ENCODE data around the gene CNTN1.

CNTN1 gene

GRCh38 chr12:40853221-40853620, 161.0 kb downstream of the CNTN1 start:
- no peak for DNase-seq (ENCODE audit: low spot score)

- DNase-seq (ENCODE audit: low spot score): no peak
Observed at GRCh38 chr12:40854604-40855003, 162.4 kb downstream of the CNTN1 start.

GRCh38 chr12:40864891-40865290, 172.7 kb downstream of the CNTN1 start:
- no peak for DNase-seq (ENCODE audit: low spot score)

DNA sequence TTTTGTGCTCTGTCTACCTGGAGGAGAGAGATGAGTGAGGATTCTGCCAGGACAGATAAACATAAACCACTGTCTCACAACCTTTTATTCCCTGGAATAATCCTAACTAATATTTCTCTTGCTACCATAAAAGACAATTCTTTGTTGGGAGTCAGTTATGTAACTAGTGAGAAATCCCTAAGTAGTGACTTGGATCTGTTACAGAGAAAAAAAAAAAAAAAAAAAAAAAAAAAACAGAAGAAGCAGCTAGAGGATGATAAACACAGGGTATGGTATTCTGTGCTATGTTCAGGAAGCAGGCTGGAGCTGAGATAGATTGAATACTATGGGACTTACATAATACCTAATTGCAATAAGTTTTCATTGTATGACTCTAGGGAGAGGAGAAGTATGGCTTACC, 178.7 kb downstream of the CNTN1 start:
- no peak for DNase-seq (ENCODE audit: low spot score)

GRCh38 chr12:40874868-40875267, 182.6 kb downstream of the CNTN1 start:
- DNase-seq (ENCODE audit: low spot score): no peak

DNA sequence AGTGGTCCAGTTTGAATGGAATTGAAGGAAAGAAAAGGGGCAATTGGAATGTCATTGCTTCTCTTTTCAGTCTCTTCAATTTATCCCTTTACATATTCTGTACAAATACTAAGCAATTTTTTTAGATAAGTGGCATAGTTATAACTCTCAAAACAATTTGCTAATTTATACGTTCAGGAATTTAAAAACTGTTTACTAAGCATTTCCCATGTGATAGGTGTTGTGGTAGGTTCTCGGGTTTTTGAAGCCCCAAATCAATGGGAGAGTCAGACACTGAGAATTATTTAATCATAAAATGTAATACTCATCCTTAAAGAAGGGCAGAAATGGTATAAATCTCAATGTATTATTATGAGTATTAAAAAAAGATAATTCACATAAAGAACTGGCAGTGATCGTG, 197.1 kb downstream of the CNTN1 start:
- no peak for DNase-seq (ENCODE audit: low spot score)

DNA sequence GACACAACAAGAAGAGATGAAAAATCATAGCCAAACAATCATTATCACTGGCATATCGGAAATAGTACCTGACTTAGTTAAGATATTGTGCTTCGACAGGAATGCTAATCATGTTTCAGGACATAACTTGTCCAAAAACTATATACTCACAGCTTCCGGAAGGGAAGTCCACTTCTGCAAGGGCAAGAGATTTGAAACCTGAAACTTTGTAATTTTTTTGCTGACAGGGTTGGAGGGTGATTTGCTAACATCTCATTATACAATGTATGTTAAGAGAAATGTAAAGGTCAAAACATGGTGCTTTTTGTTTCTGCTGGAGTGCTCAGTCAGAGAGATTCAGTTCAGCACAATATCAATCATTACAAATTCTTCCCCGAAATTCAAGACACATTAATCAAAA, 200.3 kb downstream of the CNTN1 start:
- DNase-seq (ENCODE audit: low spot score): no peak

GRCh38 chr12:40898505-40898904, 206.3 kb downstream of the CNTN1 start:
- no peak for DNase-seq (ENCODE audit: low spot score)

- no peak for DNase-seq (ENCODE audit: low spot score)
Observed at GRCh38 chr12:40903040-40903439, 210.8 kb downstream of the CNTN1 start.

DNA sequence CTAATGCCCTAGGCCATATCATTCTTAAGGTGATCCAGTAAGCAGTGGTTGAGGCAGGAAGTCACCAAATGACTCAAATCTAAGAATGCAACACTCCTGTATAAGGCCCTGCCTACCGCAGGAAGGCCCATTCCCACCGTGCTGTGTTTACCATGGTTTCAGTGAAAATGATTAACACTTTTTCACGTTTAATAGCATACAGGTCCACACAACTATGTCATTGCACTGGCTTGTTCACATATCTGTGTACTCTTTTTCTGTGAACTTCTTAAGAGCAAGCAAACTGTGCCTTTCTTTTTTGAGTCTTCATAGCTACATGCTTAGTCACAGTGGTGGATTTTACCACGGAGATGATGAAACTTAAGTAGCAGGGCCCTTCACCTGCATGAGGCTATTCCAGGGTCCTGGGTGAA, 214.9 kb downstream of the CNTN1 start:
- DNase-seq (ENCODE audit: low spot score): no peak

DNA sequence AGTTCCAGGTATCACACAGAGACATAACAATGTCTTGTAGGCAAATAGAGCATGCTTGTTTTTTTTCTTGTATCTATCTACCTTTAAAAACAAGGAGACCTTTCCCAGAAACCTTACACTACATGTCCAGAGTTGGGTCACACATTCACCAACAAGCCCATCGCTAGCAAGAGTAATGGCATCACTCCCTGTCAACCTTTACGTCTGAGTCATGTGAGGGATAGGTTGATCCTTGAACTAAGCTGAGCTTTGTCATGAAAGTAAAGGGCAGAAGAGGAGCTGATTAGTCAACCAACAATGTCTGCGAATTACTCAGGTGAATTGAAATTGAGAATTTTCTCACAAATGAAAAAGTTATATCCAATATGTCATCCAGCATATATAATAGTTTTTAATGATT, 219.4 kb downstream of the CNTN1 start:
- DNase-seq (ENCODE audit: low spot score): no peak

GRCh38 chr12:40915172-40915571, 222.9 kb downstream of the CNTN1 start:
- no peak for DNase-seq (ENCODE audit: low spot score)

GRCh38 chr12:40917561-40917960, 225.3 kb downstream of the CNTN1 start:
- no peak for DNase-seq (ENCODE audit: low spot score)

DNA sequence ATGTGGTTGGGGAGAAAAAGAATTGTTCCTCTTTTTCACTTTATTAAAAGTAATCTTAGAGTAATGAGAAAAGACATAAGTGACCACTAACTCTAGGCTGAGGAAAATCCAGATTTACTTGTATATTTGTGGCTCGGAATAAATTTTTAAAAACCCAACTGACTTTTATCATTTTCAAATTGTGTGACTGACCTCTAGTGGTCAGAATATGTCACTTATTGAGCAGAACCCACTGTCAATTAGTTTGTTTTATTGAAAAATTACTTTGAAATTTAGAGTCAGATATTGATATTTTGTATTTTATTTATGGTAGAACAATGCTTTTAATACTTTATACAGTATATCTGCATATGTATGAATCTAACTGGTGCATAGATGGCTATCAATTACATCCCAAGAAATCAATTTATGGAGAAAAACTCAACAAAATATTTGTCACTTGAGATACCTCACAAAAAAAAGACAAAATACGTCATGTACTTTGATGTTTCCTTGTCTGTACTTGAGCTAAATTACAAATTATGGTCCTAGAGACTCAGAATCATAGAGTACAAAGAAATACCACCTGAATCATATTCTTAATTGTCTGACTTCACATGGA, 229.4 kb downstream of the CNTN1 start:
- DNase-seq (ENCODE audit: low spot score): peak; percentile 28

DNA sequence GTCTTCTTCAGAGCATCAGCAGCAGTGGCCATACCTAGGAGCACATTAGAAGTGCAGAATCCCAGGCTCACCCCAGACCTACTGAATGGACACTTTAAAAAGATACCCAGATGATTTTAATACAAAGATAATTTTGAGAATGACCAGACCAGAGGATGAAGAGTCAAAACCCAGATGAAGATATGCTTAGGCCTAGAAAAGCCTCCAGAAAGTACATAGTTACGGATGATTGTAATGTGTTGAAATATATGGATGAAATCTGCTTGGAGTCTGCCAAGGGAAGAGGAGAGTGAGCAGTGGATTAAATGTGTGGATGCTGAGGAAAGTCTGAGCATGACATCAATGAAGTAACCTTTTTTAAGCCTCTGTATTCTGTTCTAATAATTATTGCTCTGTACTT, 245.7 kb downstream of the CNTN1 start:
- DNase-seq (ENCODE audit: low spot score): no peak

DNA sequence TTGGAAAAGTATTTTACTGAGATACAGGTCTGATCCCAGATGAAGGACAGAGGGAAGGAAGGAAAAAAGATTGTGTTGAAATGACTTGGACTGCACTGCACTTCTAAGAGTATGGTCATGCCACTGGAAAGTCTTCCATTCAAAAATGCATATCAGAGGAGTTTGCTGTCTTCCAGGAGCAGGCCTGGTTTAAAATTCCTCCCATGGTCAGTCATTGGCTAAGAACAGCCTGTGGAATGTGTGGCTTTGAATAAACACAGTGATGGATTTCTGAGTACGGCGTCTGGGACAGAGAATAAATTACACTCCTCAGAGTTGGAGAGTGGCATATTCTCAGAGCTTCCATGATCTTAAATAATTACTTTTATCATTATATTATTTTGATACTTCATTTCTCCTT, 250.1 kb downstream of the CNTN1 start:
- peak; percentile 5 for DNase-seq (ENCODE audit: low spot score)

DNA sequence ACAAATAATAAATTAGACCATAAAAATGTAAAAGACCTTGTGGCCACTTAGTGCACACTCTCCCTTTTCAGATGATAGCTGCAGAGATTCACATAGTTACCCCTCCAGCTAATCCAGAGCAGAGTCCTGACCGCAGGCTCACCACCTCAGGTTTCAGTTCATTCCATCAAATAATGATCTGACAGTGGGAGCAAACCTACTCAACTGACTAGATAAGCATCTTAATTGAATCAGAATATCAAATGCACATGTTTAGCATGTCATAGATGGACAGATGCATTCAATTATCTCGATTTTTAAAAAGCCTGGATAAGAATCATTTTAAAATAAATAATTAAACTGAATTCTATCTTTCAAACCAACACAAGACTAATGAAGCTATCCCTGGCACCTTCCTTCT, 253.5 kb downstream of the CNTN1 start:
- no peak for DNase-seq (ENCODE audit: low spot score)

GRCh38 chr12:40946612-40947194, 254.5 kb downstream of the CNTN1 start:
- peak; percentile 31 for DNase-seq (ENCODE audit: low spot score)

DNA sequence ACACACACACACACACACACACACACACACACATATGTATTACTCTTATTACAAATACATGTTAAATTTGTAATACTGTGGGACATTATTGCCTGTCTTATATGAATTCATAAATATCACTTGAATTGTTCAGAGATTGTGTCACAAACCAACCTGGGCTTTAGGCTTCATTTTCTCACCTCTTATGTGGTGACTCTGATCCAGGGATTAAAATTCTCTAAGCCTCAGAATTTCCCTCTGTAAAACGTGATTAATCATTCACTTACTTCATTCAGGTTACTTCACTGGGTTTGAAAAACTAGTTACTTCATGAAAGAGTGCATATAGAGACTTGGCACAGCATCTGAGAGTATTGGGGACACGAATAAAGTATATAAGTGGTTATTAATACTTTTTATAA, 255.6 kb downstream of the CNTN1 start:
- no peak for DNase-seq (ENCODE audit: low spot score)

GRCh38 chr12:40953076-40953475, 260.8 kb downstream of the CNTN1 start:
- no peak for DNase-seq (ENCODE audit: low spot score)

GRCh38 chr12:40957417-40957816, 265.2 kb downstream of the CNTN1 start:
- DNase-seq (ENCODE audit: low spot score): no peak

- DNase-seq (ENCODE audit: low spot score): no peak
Observed at GRCh38 chr12:40959041-40959440, 266.8 kb downstream of the CNTN1 start.

GRCh38 chr12:40963751-40964150, 271.5 kb downstream of the CNTN1 start:
- no peak for DNase-seq (ENCODE audit: low spot score)

- DNase-seq (ENCODE audit: low spot score): no peak
Observed at GRCh38 chr12:40969796-40970195, 277.6 kb downstream of the CNTN1 start.
